K562 (cell line): ENCODE data around the gene GALNT17.

Source experiments
- ATF1 ChIP-seq, 2 experiments: fragments of 450-650 bp in 1 of 2; IDR thresholded peaks; 2 replicates each; pipeline ENCODE4 v1.6.1; 2016; ENCODE audit warnings: missing compliant biosample characterization in 1 of 2, missing genetic modification characterization in 1 of 2
- FOXA3 ChIP-seq, 2 experiments: fragments of 450-650 bp in 1 of 2; sonication (generic) in 1 of 2; formaldehyde crosslinking; IDR thresholded peaks in 1 of 2; conservative IDR thresholded peaks in 1 of 2; 2 replicates each; pipeline versions ENCODE4 v1.4.0 to v1.8.0; 2020 to 2022; ENCODE audit warnings: mild to moderate bottlenecking in 2 of 2, missing genetic modification reagents in 1 of 2
- HMG20A ChIP-seq: fragments of 450-650 bp; formaldehyde crosslinking; conservative IDR thresholded peaks from 2 replicates; pipeline ENCODE4 v1.4.0; 2020; ENCODE audit warnings: mild to moderate bottlenecking, mixed read lengths
- HNRNPL ChIP-seq: fragments of 200-400 bp; formaldehyde crosslinking; IDR thresholded peaks from 2 replicates; pipeline ENCODE4 v1.6.1; 2017; ENCODE audit warnings: low read depth, mild to moderate bottlenecking, low read length
- MXI1 ChIP-seq: IDR thresholded peaks from 2 replicates; pipeline ENCODE4 v1.6.1; 2011; ENCODE audit warnings: low read depth, mild to moderate bottlenecking, improper control_type of control experiment, low read length
- NFRKB ChIP-seq: fragments of 450-650 bp; IDR thresholded peaks from 2 replicates; pipeline ENCODE4 v1.6.1; 2016; ENCODE audit warnings: low read depth
- NR3C1 ChIP-seq: sonication (generic); formaldehyde crosslinking; IDR thresholded peaks from 2 replicates; pipeline ENCODE4 v1.8.1; 2022; ENCODE audit warnings: missing genetic modification reagents
- POLR2A ChIP-seq: fragments of 450-650 bp; conservative IDR thresholded peaks from 2 replicates; pipeline ENCODE4 v1.6.1; 2016
- SAFB2 ChIP-seq: fragments of 200-400 bp; formaldehyde crosslinking; IDR thresholded peaks from 2 replicates; pipeline ENCODE4 v1.6.1; 2018; ENCODE audit warnings: borderline replicate concordance, low read length, low read depth, moderate library complexity; ENCODE audit not compliant: severe bottlenecking
- SPI1 ChIP-seq: IDR thresholded peaks from 2 replicates; pipeline ENCODE4 v1.6.1; 2011; ENCODE audit warnings: low read depth, low read length, control low read depth, borderline replicate concordance
- SREBF1 ChIP-seq: fragments of 150-350 bp; IDR thresholded peaks from 2 replicates; pipeline ENCODE4 v1.6.1; 2014; ENCODE audit warnings: antibody characterized with exemption, low read depth, low read length, borderline replicate concordance
- TF ChIP-seq, protein P1 (sequence below): fragments of 250-450 bp; sonication (Bioruptor Pico); IDR thresholded peaks from 2 replicates; pipeline ENCODE4 v1.4.0; 2020; ENCODE audit warnings: mild to moderate bottlenecking
- TF ChIP-seq, protein P2 (sequence below): fragments of 250-450 bp; sonication (Bioruptor Pico); IDR thresholded peaks from 2 replicates; pipeline ENCODE4 v1.5.0; 2020; ENCODE audit warnings: mild to moderate bottlenecking, borderline replicate concordance
- TF ChIP-seq, protein P3 (sequence below): sonication (generic); formaldehyde crosslinking; IDR thresholded peaks from 2 replicates; pipeline ENCODE4 v1.8.0; 2022; ENCODE audit warnings: mild to moderate bottlenecking, missing genetic modification reagents

DNA sequence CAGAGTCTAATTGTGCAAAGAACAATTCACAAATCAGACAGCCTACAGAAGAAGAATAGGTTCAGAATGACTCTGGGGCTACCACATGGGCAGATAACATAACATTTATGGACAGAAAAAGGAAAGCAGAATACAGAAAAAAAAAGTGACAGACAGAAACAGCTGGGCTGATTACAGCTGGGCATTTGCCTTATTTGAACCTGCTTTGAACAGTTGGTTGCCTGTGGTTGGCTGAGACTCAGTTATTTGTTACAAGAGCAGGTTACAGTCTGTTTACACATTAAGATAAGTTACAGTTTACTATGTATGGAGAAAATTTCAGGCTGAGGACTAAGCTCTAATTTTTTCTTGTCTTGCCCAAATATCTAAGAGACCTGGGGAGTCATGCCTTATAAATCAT, 327.2 kb downstream of the GALNT17 start:
- TF ChIP-seq POLR2A = no peak
- TF ChIP-seq HMG20A (CRISPR knock-in tag) = no peak
- TF ChIP-seq ATF1 (CRISPR knock-in tag; IDR thresholded peaks at IDR 0.05) = no peak
- no peak for TF ChIP-seq ATF1 (tag; IDR thresholded peaks at IDR 0.05)
- no peak for TF ChIP-seq SAFB2
- no peak for TF ChIP-seq FOXA3 (CRISPR knock-in tag; conservative IDR thresholded peaks at IDR 0.05 in 1 of 2, IDR thresholded peaks at IDR 0.05 in 1 of 2)
- no peak for TF ChIP-seq SPI1
- TF ChIP-seq, protein P1, sequence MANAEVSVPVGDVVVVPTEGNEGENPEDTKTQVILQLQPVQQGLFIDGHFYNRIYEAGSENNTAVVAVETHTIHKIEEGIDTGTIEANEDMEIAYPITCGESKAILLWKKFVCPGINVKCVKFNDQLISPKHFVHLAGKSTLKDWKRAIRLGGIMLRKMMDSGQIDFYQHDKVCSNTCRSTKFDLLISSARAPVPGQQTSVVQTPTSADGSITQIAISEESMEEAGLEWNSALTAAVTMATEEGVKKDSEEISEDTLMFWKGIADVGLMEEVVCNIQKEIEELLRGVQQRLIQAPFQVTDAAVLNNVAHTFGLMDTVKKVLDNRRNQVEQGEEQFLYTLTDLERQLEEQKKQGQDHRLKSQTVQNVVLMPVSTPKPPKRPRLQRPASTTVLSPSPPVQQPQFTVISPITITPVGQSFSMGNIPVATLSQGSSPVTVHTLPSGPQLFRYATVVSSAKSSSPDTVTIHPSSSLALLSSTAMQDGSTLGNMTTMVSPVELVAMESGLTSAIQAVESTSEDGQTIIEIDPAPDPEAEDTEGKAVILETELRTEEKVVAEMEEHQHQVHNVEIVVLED (CRISPR knock-in tag) = no peak
- no peak for TF ChIP-seq SREBF1
- no peak for TF ChIP-seq MXI1
- no peak for TF ChIP-seq NR3C1 (CRISPR knock-in tag)
- TF ChIP-seq, protein P2, sequence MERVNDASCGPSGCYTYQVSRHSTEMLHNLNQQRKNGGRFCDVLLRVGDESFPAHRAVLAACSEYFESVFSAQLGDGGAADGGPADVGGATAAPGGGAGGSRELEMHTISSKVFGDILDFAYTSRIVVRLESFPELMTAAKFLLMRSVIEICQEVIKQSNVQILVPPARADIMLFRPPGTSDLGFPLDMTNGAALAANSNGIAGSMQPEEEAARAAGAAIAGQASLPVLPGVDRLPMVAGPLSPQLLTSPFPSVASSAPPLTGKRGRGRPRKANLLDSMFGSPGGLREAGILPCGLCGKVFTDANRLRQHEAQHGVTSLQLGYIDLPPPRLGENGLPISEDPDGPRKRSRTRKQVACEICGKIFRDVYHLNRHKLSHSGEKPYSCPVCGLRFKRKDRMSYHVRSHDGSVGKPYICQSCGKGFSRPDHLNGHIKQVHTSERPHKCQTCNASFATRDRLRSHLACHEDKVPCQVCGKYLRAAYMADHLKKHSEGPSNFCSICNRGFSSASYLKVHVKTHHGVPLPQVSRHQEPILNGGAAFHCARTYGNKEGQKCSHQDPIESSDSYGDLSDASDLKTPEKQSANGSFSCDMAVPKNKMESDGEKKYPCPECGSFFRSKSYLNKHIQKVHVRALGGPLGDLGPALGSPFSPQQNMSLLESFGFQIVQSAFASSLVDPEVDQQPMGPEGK (CRISPR knock-in tag) = no peak
- TF ChIP-seq, protein P3, sequence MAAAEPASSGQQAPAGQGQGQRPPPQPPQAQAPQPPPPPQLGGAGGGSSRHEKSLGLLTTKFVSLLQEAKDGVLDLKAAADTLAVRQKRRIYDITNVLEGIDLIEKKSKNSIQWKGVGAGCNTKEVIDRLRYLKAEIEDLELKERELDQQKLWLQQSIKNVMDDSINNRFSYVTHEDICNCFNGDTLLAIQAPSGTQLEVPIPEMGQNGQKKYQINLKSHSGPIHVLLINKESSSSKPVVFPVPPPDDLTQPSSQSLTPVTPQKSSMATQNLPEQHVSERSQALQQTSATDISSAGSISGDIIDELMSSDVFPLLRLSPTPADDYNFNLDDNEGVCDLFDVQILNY = no peak
- no peak for TF ChIP-seq NFRKB
- no peak for TF ChIP-seq HNRNPL
